GM23248 (cell line): ENCODE measurements around the gene SSX2IP.

Experiments used
- EZH2 ChIP-seq: fragments of 200-600 bp; sonication (generic); IDR thresholded peaks from 2 replicates; pipeline ENCODE4 v1.6.1; 2018; ENCODE audit warnings: antibody characterized with exemption, mild to moderate bottlenecking; ENCODE audit not compliant: insufficient read depth, poor library complexity, severe bottlenecking
- EZH2phosphoT487 ChIP-seq: fragments of 200-600 bp; sonication (generic); IDR thresholded peaks from 2 replicates; pipeline ENCODE4 v1.6.1; 2018; ENCODE audit warnings: antibody characterized with exemption, moderate library complexity, mild to moderate bottlenecking, low read depth; ENCODE audit not compliant: insufficient read depth

DNA sequence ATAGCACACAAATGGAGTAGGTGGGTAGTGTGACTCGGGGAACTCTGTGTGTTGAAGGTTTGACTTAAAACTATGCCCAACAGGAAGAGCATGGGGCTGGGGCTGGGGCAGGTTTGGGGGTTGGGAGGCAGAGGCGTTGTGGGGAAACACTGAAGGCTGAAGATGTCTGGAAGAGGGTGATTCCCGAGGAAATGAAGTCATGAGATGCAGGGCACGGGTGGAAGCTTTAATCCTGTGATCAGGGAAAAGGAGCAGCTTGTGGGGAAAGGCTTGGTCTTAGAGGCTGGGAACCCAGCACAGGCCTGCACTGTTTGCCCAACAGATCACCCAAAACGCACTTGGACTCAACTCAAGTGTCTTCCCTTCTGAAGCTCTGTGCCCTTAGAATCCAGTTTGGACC is 89.5 kb downstream of the SSX2IP start:
- TF ChIP-seq EZH2, result no peak
- TF ChIP-seq EZH2phosphoT487, result no peak
